Neural cell (in vitro differentiated cells): ENCODE results near the gene AKAP6. TPM values are rescaled to one million over a fixed set of nuclear protein-coding genes. Genes with fewer than 3 reads are reported as not detected.

ENCODE experiments used
- H2AFZ ChIP-seq: fragments of 200-600, 300-800 bp; sonication (generic), shearing (Covaris generic); 2 replicates; pipeline ENCODE4 v1.6.0; 2014; ENCODE audit warnings: low read depth, mild to moderate bottlenecking, antibody characterized with exemption, low read length, moderate library complexity
- H3F3A ChIP-seq: fragments of 200-600 bp; shearing (Covaris generic); 2 replicates; pipeline ENCODE4 v1.6.1; 2016; ENCODE audit warnings: mild to moderate bottlenecking, moderate library complexity, mixed read lengths, antibody characterized with exemption, low read length; ENCODE audit not compliant: insufficient read depth, poor library complexity, severe bottlenecking
- H3K27ac ChIP-seq: fragments of 200-600, 300-800 bp; sonication (generic), shearing (Covaris generic); 2 replicates; pipeline ENCODE4 v1.5.1; 2014; ENCODE audit warnings: mild to moderate bottlenecking, low read length, moderate library complexity
- H3K27me3 ChIP-seq: fragments of 300-800, 200-600 bp; sonication (generic), shearing (Covaris generic); 2 replicates; pipeline ENCODE4 v1.6.0; 2014; ENCODE audit warnings: mild to moderate bottlenecking, low read depth, low read length, moderate library complexity; ENCODE audit not compliant: insufficient read depth
- H3K36me3 ChIP-seq: fragments of 300-800, 200-600 bp; sonication (generic), shearing (Covaris generic); 2 replicates; pipeline ENCODE4 v1.5.1; 2014; ENCODE audit warnings: mild to moderate bottlenecking, antibody characterized with exemption, low read length, moderate library complexity; ENCODE audit not compliant: insufficient read depth
- H3K4me2 ChIP-seq: fragments of 300-800, 200-600 bp; sonication (generic), shearing (Covaris generic); 2 replicates; pipeline ENCODE4 v1.6.0; 2014; ENCODE audit warnings: mild to moderate bottlenecking, low read length
- H3K4me3 ChIP-seq: fragments of 300-800, 200-600 bp; sonication (generic), shearing (Covaris generic); 2 replicates; pipeline ENCODE4 v1.5.1; 2014; ENCODE audit warnings: mild to moderate bottlenecking, low read length, moderate library complexity
- H3K79me2 ChIP-seq: fragments of 200-600 bp; shearing (Covaris generic); replicated peaks from 2 replicates; pipeline ENCODE4 v1.6.0; 2014; ENCODE audit warnings: mild to moderate bottlenecking, low read length, moderate library complexity; ENCODE audit not compliant: insufficient read depth
- H3K9ac ChIP-seq: fragments of 300-800, 200-600 bp; sonication (generic), shearing (Covaris generic); 2 replicates; pipeline ENCODE4 v1.6.1; 2016; ENCODE audit warnings: mild to moderate bottlenecking, low read length, mixed read lengths
- H3K9me2 ChIP-seq: fragments of 200-600 bp; shearing (Covaris generic); 2 replicates; pipeline ENCODE4 v1.6.1; 2016; ENCODE audit warnings: mild to moderate bottlenecking, low read length, mixed read lengths; ENCODE audit not compliant: insufficient read depth
- H3K9me3 ChIP-seq: fragments of 200-600, 300-800 bp; sonication (generic), shearing (Covaris generic); 2 replicates; pipeline ENCODE4 v1.6.1; 2016; ENCODE audit warnings: mild to moderate bottlenecking, mixed run types, low read length, moderate library complexity, mixed read lengths
- H4K20me1 ChIP-seq: fragments of 200-600 bp; shearing (Covaris generic); 2 replicates; pipeline ENCODE4 v1.6.1; 2016; ENCODE audit warnings: mild to moderate bottlenecking, mixed run types; ENCODE audit not compliant: insufficient read depth
- EP300 ChIP-seq: fragments of 450-650 bp; conservative IDR thresholded peaks from 2 replicates; pipeline ENCODE4 v1.6.1; 2014; ENCODE audit warnings: antibody characterized with exemption, mild to moderate bottlenecking, moderate library complexity; ENCODE audit not compliant: poor library complexity, severe bottlenecking
- EZH2 ChIP-seq: fragments of 200-600, 300-800 bp; shearing (Covaris generic), sonication (generic); IDR thresholded peaks from 2 replicates; pipeline ENCODE4 v1.6.1; 2014; ENCODE audit warnings: antibody characterized with exemption, low read length, borderline replicate concordance, mild to moderate bottlenecking; ENCODE audit not compliant: insufficient read depth, poor library complexity, severe bottlenecking
- MXI1 ChIP-seq: fragments of 450-650 bp; conservative IDR thresholded peaks from 2 replicates; pipeline ENCODE4 v1.6.1; 2014; ENCODE audit warnings: antibody characterized with exemption, mild to moderate bottlenecking; ENCODE audit not compliant: poor library complexity, severe bottlenecking
- POLR2AphosphoS5 ChIP-seq: IDR thresholded peaks from 2 replicates; pipeline ENCODE4 v1.6.1; 2012
- RAD21 ChIP-seq: fragments of 450-650 bp; conservative IDR thresholded peaks from 2 replicates; pipeline ENCODE4 v1.6.1; 2014; ENCODE audit warnings: antibody characterized with exemption, mild to moderate bottlenecking, moderate library complexity
- REST ChIP-seq: IDR thresholded peaks from 2 replicates; pipeline ENCODE4 v1.6.1; 2012; ENCODE audit warnings: borderline replicate concordance
- SMC3 ChIP-seq: fragments of 450-650 bp; conservative IDR thresholded peaks from 2 replicates; pipeline ENCODE4 v1.6.1; 2014; ENCODE audit warnings: antibody characterized with exemption, mild to moderate bottlenecking, moderate library complexity; ENCODE audit not compliant: poor library complexity
- TAF1 ChIP-seq: IDR thresholded peaks from 2 replicates; pipeline ENCODE4 v1.6.1; 2012; ENCODE audit warnings: low read depth
- polyA plus RNA-seq: library from polyadenylated mRNA; depleted of rRNA; stranded (reverse); fragments of >200 nt; gene quantifications from 2 replicates; pipeline ENCODE4 v1.2.3, GENCODE V29; 2014
- TF ChIP-seq, protein P1 (sequence below): fragments of 450-650 bp; IDR thresholded peaks from 2 replicates; pipeline ENCODE4 v1.5.1; 2014; ENCODE audit warnings: antibody characterized with exemption, mild to moderate bottlenecking, moderate library complexity; ENCODE audit not compliant: poor library complexity, severe bottlenecking

AKAP6 gene
- polyA plus RNA-seq, 1 donor from 2014 or later = 15.8 TPM

DNA sequence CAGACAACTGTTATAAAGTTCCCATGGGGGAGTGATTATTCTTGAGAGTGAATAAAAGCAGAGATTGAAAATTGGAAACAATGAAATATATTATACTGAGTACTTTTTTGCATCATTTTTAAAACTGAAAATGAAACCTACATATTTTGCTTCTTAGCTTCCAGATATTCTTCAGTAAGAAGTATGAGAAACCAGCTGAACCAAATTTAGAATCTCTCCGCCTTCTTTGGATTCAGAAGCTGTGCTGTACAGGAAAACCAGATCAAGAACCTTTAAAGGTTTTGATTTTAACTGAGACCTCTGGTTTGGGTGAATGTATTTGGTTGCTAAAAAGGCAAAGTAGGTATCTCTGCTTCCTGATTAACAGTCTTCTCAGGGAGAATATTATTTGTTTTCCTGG, 109.4 kb downstream of the AKAP6 start:
- Histone ChIP-seq H4K20me1 (no peaks in the 10 kb centered on the region), H3K9me2 (no peaks in the 10 kb centered on the region), H3K27ac (no peak overlapping the region), H3K27me3 (no peaks in the 10 kb centered on the region), H3K79me2 (peaks cover 4% of the 10 kb centered on the region), H3K4me2 (no peak overlapping the region), H3K4me3 (no peak overlapping the region), H3K9ac (no peak overlapping the region), H3F3A (no peaks in the 10 kb centered on the region), H3K9me3 (no peaks in the 10 kb centered on the region), H2AFZ (no peak overlapping the region), H3K36me3 (peaks cover 19% of the 10 kb centered on the region)
- TF ChIP-seq, protein P1, sequence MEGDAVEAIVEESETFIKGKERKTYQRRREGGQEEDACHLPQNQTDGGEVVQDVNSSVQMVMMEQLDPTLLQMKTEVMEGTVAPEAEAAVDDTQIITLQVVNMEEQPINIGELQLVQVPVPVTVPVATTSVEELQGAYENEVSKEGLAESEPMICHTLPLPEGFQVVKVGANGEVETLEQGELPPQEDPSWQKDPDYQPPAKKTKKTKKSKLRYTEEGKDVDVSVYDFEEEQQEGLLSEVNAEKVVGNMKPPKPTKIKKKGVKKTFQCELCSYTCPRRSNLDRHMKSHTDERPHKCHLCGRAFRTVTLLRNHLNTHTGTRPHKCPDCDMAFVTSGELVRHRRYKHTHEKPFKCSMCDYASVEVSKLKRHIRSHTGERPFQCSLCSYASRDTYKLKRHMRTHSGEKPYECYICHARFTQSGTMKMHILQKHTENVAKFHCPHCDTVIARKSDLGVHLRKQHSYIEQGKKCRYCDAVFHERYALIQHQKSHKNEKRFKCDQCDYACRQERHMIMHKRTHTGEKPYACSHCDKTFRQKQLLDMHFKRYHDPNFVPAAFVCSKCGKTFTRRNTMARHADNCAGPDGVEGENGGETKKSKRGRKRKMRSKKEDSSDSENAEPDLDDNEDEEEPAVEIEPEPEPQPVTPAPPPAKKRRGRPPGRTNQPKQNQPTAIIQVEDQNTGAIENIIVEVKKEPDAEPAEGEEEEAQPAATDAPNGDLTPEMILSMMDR = no peak
- TF ChIP-seq RAD21 (no peak), MXI1 (no peak), TAF1 (no peak), SMC3 (no peak), POLR2AphosphoS5 (no peak), EZH2 (no peak), EP300 (no peak), REST (no peak)

GRCh38 chr14:32443890-32444661, 115.0 kb downstream of the AKAP6 start:
- no peaks in the 10 kb centered on the region for H4K20me1 ChIP-seq
- H3K79me2 ChIP-seq = no peaks in the 10 kb centered on the region
- no peak overlapping the region for H3K4me3 ChIP-seq
- H3K36me3 ChIP-seq = peaks cover 6% of the 10 kb centered on the region
- no peaks in the 10 kb centered on the region for H3F3A ChIP-seq
- no peak for TF ChIP-seq EZH2
- TF ChIP-seq TAF1 = no peak
- TF ChIP-seq RAD21 = no peak
- no peak for TF ChIP-seq REST
- TF ChIP-seq MXI1 = no peak
- TF ChIP-seq SMC3 = no peak
- TF ChIP-seq EP300 = no peak
- TF ChIP-seq POLR2AphosphoS5 = no peak
- TF ChIP-seq, protein P1 = no peak
- no peak overlapping the region for H3K9ac ChIP-seq
- H2AFZ ChIP-seq = no peak overlapping the region
- H3K9me2 ChIP-seq = no peaks in the 10 kb centered on the region
- no peaks in the 10 kb centered on the region for H3K27me3 ChIP-seq
- no peak overlapping the region for H3K27ac ChIP-seq
- H3K9me3 ChIP-seq = no peaks in the 10 kb centered on the region
- H3K4me2 ChIP-seq = no peak overlapping the region
